Upper lobe of left lung (tissue), 6 donors: ENCODE data around the gene RNASEH2B. TPM values are rescaled to one million over a fixed set of nuclear protein-coding genes. Genes with fewer than 3 reads are reported as not detected.
A peak's percentile ranks its signal among the peaks of the same experiment; 100 is the strongest.

Experiments
- ATAC-seq, 2 donors: fragments of 200-7000 bp; cut with Tn5 transposase; one replicate each; pipeline ENCODE4 v1.9.1; 2022; ENCODE audit warnings: mild to moderate bottlenecking in 2 of 2, moderate library complexity in 2 of 2; ENCODE audit not compliant: low FRiP score in 2 of 2
- DNase-seq, 2 donors: peaks; one replicate each; pipeline ENCODE4 v3.0.0-alpha.2; 2019 to 2020
- H3K27ac ChIP-seq, 4 donors: fragments of 200-600 bp; sonication (generic); one replicate each; pipeline ENCODE4 v1.5.1; 2016 to 2019
- H3K27me3 ChIP-seq, 4 donors: fragments of 200-600 bp; sonication (generic); one replicate each; pipeline ENCODE4 v1.5.1; 2017 to 2019
- H3K36me3 ChIP-seq, 4 donors: fragments of 200-600 bp; sonication (generic); one replicate each; pipeline ENCODE4 v1.5.1; 2016 to 2019
- H3K4me1 ChIP-seq, 4 donors: fragments of 200-600 bp; sonication (generic); one replicate each; pipeline ENCODE4 v1.5.1; 2018 to 2019
- H3K4me3 ChIP-seq, 4 donors: fragments of 200-600 bp; sonication (generic); one replicate each; pipeline ENCODE4 v1.5.1; 2017 to 2019; ENCODE audit warnings: mild to moderate bottlenecking in 2 of 4, moderate library complexity in 1 of 4
- H3K9me3 ChIP-seq, 4 donors: fragments of 200-600 bp; sonication (generic); one replicate each; pipeline ENCODE4 v1.5.1; 2018 to 2019
- CTCF ChIP-seq, 6 experiments: fragments of 450-650 bp in 4 of 6; fragments of 200-600 bp in 2 of 6; sonication (generic) in 2 of 6; IDR thresholded peaks; one replicate each; pipeline ENCODE4 v1.5.1; 2016 to 2019; ENCODE audit warnings: antibody characterized with exemption in 6 of 6
- EP300 ChIP-seq, 4 donors: sonication (generic); formaldehyde crosslinking; IDR thresholded peaks; one replicate each; pipeline ENCODE4 v1.5.1; 2017; ENCODE audit warnings: antibody characterized with exemption in 4 of 4, control low read depth in 2 of 4
- POLR2A ChIP-seq, 4 donors: fragments of 450-650 bp; IDR thresholded peaks; one replicate each; pipeline ENCODE4 v1.5.1; 2016 to 2017; ENCODE audit warnings: antibody characterized with exemption in 4 of 4, mild to moderate bottlenecking in 2 of 4
- POLR2AphosphoS5 ChIP-seq, 2 donors: sonication (generic); formaldehyde crosslinking; IDR thresholded peaks; one replicate each; pipeline ENCODE4 v1.5.1; 2017; ENCODE audit warnings: antibody characterized with exemption in 2 of 2
- WGBS, 2 donors: methylation state at CpG; one replicate each; pipeline ENCODE4 v1.1.5; 2017 to 2018; 5-methylcytosine and 5-hydroxymethylcytosine counted together
- total RNA-seq, 6 donors: library from RNA; depleted of rRNA in 4 of 6; stranded (reverse); fragments of >200 nt in 4 of 6; gene quantifications; one replicate each; pipeline versions ENCODE4 v1.1.0 to v1.2.1, GENCODE V29; 2016 to 2021
- donor health status: DM: no; HTN: no; CAD: no; lungs with moderate emphysema.
- donor health status: DM: no; HTN: yes; CAD: no; lungs with severe emphysema.

Gene RNASEH2B
- total RNA-seq, 6 donors from 2014 or later = 22.1 to 60.5 (median 38.8) TPM

- Histone ChIP-seq H3K4me1 (peaks cover 0 to 14% (median 4%) of the 10 kb centered on the region in 4 donors), H3K36me3 (peaks cover 0 to 39% (median 5%) of the 10 kb centered on the region in 4 donors), H3K9me3 (peaks cover 2 to 11% (median 9%) of the 10 kb centered on the region in 4 donors), H3K27me3 (no peaks in the 10 kb centered on the region), H3K27ac (peak overlapping the region in 1 of 4 donors; percentile 59), H3K4me3 (no peak overlapping the region)
- 78 to 81% methylated on average over 3 of the region's 3 CpGs for WGBS, 2 donors
- ATAC-seq = peak; percentile 61 to 71
- DNase-seq = no peak
- TF ChIP-seq EP300 (IDR thresholded peaks at IDR 0.05) (no peak), CTCF (IDR thresholded peaks at IDR 0.05) (no peak), POLR2AphosphoS5 (IDR thresholded peaks at IDR 0.05) (no peak), POLR2A (IDR thresholded peaks at IDR 0.05) (no peak)
Measured at GRCh38 chr13:50928659-50929462, 19.3 kb downstream of the RNASEH2B start.

GRCh38 chr13:50932091-50932490 lies 22.5 kb downstream of the RNASEH2B start:
- Histone ChIP-seq H3K27ac (no peak overlapping the region), H3K36me3 (peaks cover 0 to 60% (median 8%) of the 10 kb centered on the region in 4 donors), H3K4me3 (no peak overlapping the region), H3K27me3 (no peaks in the 10 kb centered on the region), H3K4me1 (peaks cover 0 to 14% (median 6%) of the 10 kb centered on the region in 4 donors), H3K9me3 (no peaks in the 10 kb centered on the region)
- TF ChIP-seq POLR2A (IDR thresholded peaks at IDR 0.05) (no peak), POLR2AphosphoS5 (IDR thresholded peaks at IDR 0.05) (no peak), EP300 (IDR thresholded peaks at IDR 0.05) (no peak), CTCF (IDR thresholded peaks at IDR 0.05) (no peak)
- DNase-seq (no peak), ATAC-seq (no peak)
- 84 to 96% methylated on average over 6 of the region's 6 CpGs for WGBS, 2 donors

GRCh38 chr13:50934735-50935435 lies 25.3 kb downstream of the RNASEH2B start:
- WGBS, 2 donors = 73 to 86% methylated on average over 5 of the region's 5 CpGs
- DNase-seq (no peak), ATAC-seq (no peak)
- Histone ChIP-seq H3K27ac (no peak overlapping the region), H3K36me3 (peaks cover 0 to 65% (median 8%) of the 10 kb centered on the region in 4 donors), H3K4me3 (no peak overlapping the region), H3K27me3 (no peaks in the 10 kb centered on the region), H3K4me1 (peaks cover 0 to 4% (median 0%) of the 10 kb centered on the region in 4 donors), H3K9me3 (no peaks in the 10 kb centered on the region)
- no peak for TF ChIP-seq EP300 (IDR thresholded peaks at IDR 0.05)

GRCh38 chr13:50936679-50937078 lies 27.1 kb downstream of the RNASEH2B start:
- H3K4me1 ChIP-seq = peaks cover 0 to 4% (median 0%) of the 10 kb centered on the region in 4 donors
- H3K4me3 ChIP-seq = no peak overlapping the region
- TF ChIP-seq CTCF (IDR thresholded peaks at IDR 0.05) = no peak
- TF ChIP-seq POLR2AphosphoS5 (IDR thresholded peaks at IDR 0.05) = no peak
- peak in 1 of 4 donors; percentile 29 for TF ChIP-seq EP300 (IDR thresholded peaks at IDR 0.05)
- no peak for TF ChIP-seq POLR2A (IDR thresholded peaks at IDR 0.05)
- 67 to 70% methylated on average over 2 of the region's 2 CpGs for WGBS, 2 donors
- peak; percentile 46 to 78 for ATAC-seq
- no peaks in the 10 kb centered on the region for H3K27me3 ChIP-seq
- H3K36me3 ChIP-seq = peaks cover 0 to 54% (median 2%) of the 10 kb centered on the region in 4 donors
- H3K27ac ChIP-seq = peak overlapping the region in 2 of 4 donors; percentile 27 to 56
- H3K9me3 ChIP-seq = no peaks in the 10 kb centered on the region
- DNase-seq = no peak

GRCh38 chr13:50940509-50940908 lies 30.9 kb downstream of the RNASEH2B start:
- WGBS, 2 donors = 73 to 80% methylated on average over 2 of the region's 2 CpGs
- no peak for ATAC-seq
- no peak for DNase-seq
- no peaks in the 10 kb centered on the region for H3K9me3 ChIP-seq
- no peaks in the 10 kb centered on the region for H3K27me3 ChIP-seq
- no peak overlapping the region for H3K4me3 ChIP-seq
- peaks cover 0 to 1% (median 0%) of the 10 kb centered on the region in 4 donors for H3K4me1 ChIP-seq
- TF ChIP-seq POLR2A (IDR thresholded peaks at IDR 0.05) = no peak
- TF ChIP-seq POLR2AphosphoS5 (IDR thresholded peaks at IDR 0.05) = no peak
- no peak for TF ChIP-seq CTCF (IDR thresholded peaks at IDR 0.05)
- TF ChIP-seq EP300 (IDR thresholded peaks at IDR 0.05) = no peak
- no peak overlapping the region for H3K27ac ChIP-seq
- H3K36me3 ChIP-seq = peaks cover 0 to 25% (median 6%) of the 10 kb centered on the region in 4 donors
